Stomach (tissue), 9 donors: ENCODE measurements around the gene CELA3B. TPM values are rescaled to one million over a fixed set of nuclear protein-coding genes. Genes with fewer than 3 reads are reported as not detected.

Source experiments
- DNase-seq, 2 donors: peaks; one replicate each; pipeline versions ENCODE4 v3.0.0 to v3.0.0-alpha.2; 2013 to 2019
- H3K27ac ChIP-seq, 5 donors: fragments of 200-600 bp in 4 of 5; sonication (generic) in 4 of 5; one replicate each; pipeline ENCODE4 v1.5.1; 2013 to 2019; ENCODE audit warnings: mild to moderate bottlenecking in 1 of 5, moderate library complexity in 1 of 5
- H3K27me3 ChIP-seq, 3 donors: fragments of 200-600 bp; sonication (generic); one replicate each; pipeline ENCODE4 v1.5.1; 2017 to 2019; ENCODE audit warnings: mixed run types in 1 of 3
- H3K36me3 ChIP-seq, 4 donors: fragments of 200-600 bp; sonication (generic); 1 replicate in 3 of 4; 2 replicates in 1 of 4; pipeline ENCODE4 v1.5.1; 2016 to 2019
- H3K4me1 ChIP-seq, 4 donors: fragments of 200-600 bp; sonication (generic); one replicate each; pipeline ENCODE4 v1.5.1; 2016 to 2019
- H3K4me3 ChIP-seq, 4 donors: fragments of 200-600 bp; sonication (generic) in 3 of 4; one replicate each; pipeline ENCODE4 v1.5.1; 2016 to 2019; ENCODE audit warnings: mild to moderate bottlenecking in 1 of 4
- H3K9me3 ChIP-seq, 4 donors: fragments of 200-600 bp; sonication (generic); one replicate each; pipeline ENCODE4 v1.5.1; 2016 to 2019
- CTCF ChIP-seq, 7 experiments: fragments of 450-650 bp in 4 of 7; fragments of 200-600 bp in 3 of 7; sonication (generic) in 3 of 7; IDR thresholded peaks; one replicate each; pipeline ENCODE4 v1.5.1; 2016 to 2019; ENCODE audit warnings: antibody characterized with exemption in 7 of 7, control low read depth in 2 of 7, mild to moderate bottlenecking in 1 of 7
- EP300 ChIP-seq: sonication (generic); formaldehyde crosslinking; IDR thresholded peaks from one replicate; pipeline ENCODE4 v1.6.1; 2017; ENCODE audit warnings: antibody characterized with exemption
- POLR2A ChIP-seq, 4 donors: fragments of 450-650 bp; IDR thresholded peaks; one replicate each; pipeline ENCODE4 v1.6.1; 2016; ENCODE audit warnings: antibody characterized with exemption in 4 of 4, control low read depth in 2 of 4, mild to moderate bottlenecking in 1 of 4, moderate library complexity in 1 of 4
- POLR2AphosphoS5 ChIP-seq, 3 donors: sonication (generic); formaldehyde crosslinking; IDR thresholded peaks; one replicate each; pipeline ENCODE4 v1.6.1; 2016; ENCODE audit warnings: antibody characterized with exemption in 3 of 3
- WGBS, 5 donors: extraction: QIAGEN DNeasy Blood & Tissue Kit in 3 of 5; methylation state at CpG; one replicate each; pipeline versions ENCODE4 v1.1.5 to v1.1.7; 2013 to 2018; 5-methylcytosine and 5-hydroxymethylcytosine counted together
- intact Hi-C: fragments of 100-400 bp; cut with DNase I; formaldehyde crosslinking; loops from one replicate; pipeline ENCODE4 v1.15.1; 2023; ENCODE audit warnings: low total_unique reads
- polyA plus RNA-seq, 3 donors: library from polyadenylated mRNA; stranded (reverse); fragments of 200-250 nt; gene quantifications; one replicate each; pipeline ENCODE4 v1.2.3, GENCODE V29; 2013
- total RNA-seq, 5 donors: library from RNA; depleted of rRNA; stranded (reverse); fragments of >200 nt; gene quantifications; one replicate each; pipeline versions ENCODE4 v1.1.0 to v1.2.3, GENCODE V29; 2014 to 2016
- donor health status: healthy with polysubstance abuse.
- donor health status: Bipolar disorder and iron deficiency.
- donor health status: healthy.

CELA3B gene
- total and polyA plus RNA-seq, 8 donors = 6.1 to 84.3 (median 28.2) TPM; not detected in 4

GRCh38 chr1:21938732-21939538 lies 37.9 kb upstream of the CELA3B start:
- TF ChIP-seq POLR2A (IDR thresholded peaks at IDR 0.05) = no peak
- TF ChIP-seq POLR2AphosphoS5 (IDR thresholded peaks at IDR 0.05) = peak in 1 of 3 donors; percentile 27
- no peak for TF ChIP-seq CTCF (IDR thresholded peaks at IDR 0.05)
- TF ChIP-seq EP300 = no peak
- DNase-seq = peak in 1 of 2 donors; percentile 69
- 37 to 51% (median 44%) methylated on average over 11 of the region's 11 CpGs for WGBS, 5 donors
- Histone ChIP-seq H3K4me1 (peaks cover 59 to 93% (median 77%) of the 10 kb centered on the region in 4 donors), H3K36me3 (no peaks in the 10 kb centered on the region), H3K27ac (peak overlapping the region; percentile 55 to 97 (median 85)), H3K9me3 (no peaks in the 10 kb centered on the region), H3K4me3 (no peak overlapping the region), H3K27me3 (no peaks in the 10 kb centered on the region)
- intact Hi-C loops = no loop called here

DNA sequence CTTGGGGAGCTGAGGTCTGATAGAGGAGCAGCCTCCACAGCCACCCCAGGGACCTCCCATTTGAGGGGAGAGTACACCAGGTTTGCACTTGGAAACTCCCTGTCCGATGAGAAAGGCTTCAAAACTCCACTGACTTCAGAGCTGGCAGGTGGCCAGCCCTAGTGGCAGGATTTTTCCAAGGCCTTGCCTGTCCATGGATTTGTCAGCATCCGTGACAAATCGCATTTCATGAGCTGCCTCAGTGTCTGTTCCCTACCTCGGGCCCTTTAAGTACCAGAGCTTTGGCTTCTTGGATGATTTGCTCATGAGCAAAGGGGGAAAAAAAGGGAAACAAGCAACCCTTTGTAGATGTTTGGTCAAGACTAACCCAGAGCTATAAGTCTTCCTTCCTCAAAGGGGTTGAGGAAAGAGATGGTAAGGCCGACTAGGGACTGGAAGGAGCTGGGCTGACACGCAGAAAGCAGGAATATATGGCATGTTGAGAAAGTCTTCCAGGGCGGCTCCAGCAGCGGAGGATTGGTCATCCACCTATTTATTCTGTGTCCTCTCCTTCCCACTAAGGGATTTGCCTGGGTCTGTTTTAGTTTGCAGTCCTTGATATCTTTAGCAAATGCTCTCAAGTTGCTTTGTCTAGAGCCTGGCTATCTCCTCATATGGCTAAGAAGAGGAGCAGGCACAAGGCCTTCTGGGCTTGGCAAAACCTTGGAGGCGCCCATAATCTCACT lies 37.0 kb upstream of the CELA3B start:
- 28 to 37% (median 34%) methylated on average over 9 of the region's 9 CpGs for WGBS, 5 donors
- H3K9me3 ChIP-seq = no peaks in the 10 kb centered on the region
- intact Hi-C loops = no loop called here
- no peak overlapping the region for H3K4me3 ChIP-seq
- peak; percentile 86 to 94 for DNase-seq
- H3K27me3 ChIP-seq = no peaks in the 10 kb centered on the region
- peak overlapping the region; percentile 44 to 97 (median 85) for H3K27ac ChIP-seq
- peaks cover 50 to 88% (median 77%) of the 10 kb centered on the region in 4 donors for H3K4me1 ChIP-seq
- H3K36me3 ChIP-seq = no peaks in the 10 kb centered on the region
- TF ChIP-seq POLR2A (IDR thresholded peaks at IDR 0.05) (no peak), POLR2AphosphoS5 (IDR thresholded peaks at IDR 0.05) (peak; percentile 64 to 80 (median 74)), EP300 (no peak), CTCF (IDR thresholded peaks at IDR 0.05) (peak in 5 of 7 experiments; percentile 33 to 55 (median 50))

DNA sequence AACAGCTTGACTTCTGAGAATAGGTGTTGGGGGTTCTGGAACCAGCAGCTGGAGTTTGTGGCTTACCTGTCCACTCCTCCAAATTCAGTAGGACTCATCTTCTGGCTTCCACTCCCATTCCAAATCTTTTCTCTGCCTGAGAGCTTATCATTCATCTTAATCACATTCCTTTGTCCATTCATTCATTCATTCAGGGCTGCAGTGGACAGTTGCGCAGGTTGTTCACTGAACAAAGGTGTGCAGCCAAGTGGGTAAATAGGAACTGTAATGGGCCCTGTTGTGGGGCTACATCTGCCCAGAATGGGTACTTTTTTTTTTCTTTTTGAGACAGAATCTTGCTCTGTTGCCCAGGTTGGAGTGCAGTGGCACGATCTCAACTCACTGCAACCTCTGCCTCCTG lies 36.3 kb upstream of the CELA3B start:
- H3K4me3 ChIP-seq = no peak overlapping the region
- peaks cover 44 to 85% (median 70%) of the 10 kb centered on the region in 4 donors for H3K4me1 ChIP-seq
- no peaks in the 10 kb centered on the region for H3K9me3 ChIP-seq
- H3K27me3 ChIP-seq = no peaks in the 10 kb centered on the region
- no peak for DNase-seq
- intact Hi-C loops = no loop called here
- TF ChIP-seq EP300 (no peak), POLR2A (IDR thresholded peaks at IDR 0.05) (no peak), POLR2AphosphoS5 (IDR thresholded peaks at IDR 0.05) (no peak), CTCF (IDR thresholded peaks at IDR 0.05) (no peak)
- 92 to 100% (median 100%) methylated on average over 2 of the region's 2 CpGs for WGBS, 5 donors
- H3K27ac ChIP-seq = peak overlapping the region in 4 of 5 donors; percentile 83 to 97 (median 90)
- no peaks in the 10 kb centered on the region for H3K36me3 ChIP-seq

GRCh38 chr1:21941370-21941769 lies 35.5 kb upstream of the CELA3B start:
- WGBS, 5 donors = 80 to 92% (median 84%) methylated on average over 5 of the region's 5 CpGs
- H3K9me3 ChIP-seq = no peaks in the 10 kb centered on the region
- no peaks in the 10 kb centered on the region for H3K27me3 ChIP-seq
- H3K4me3 ChIP-seq = no peak overlapping the region
- DNase-seq = no peak
- no peak for TF ChIP-seq CTCF (IDR thresholded peaks at IDR 0.05)
- TF ChIP-seq POLR2A (IDR thresholded peaks at IDR 0.05) = no peak
- TF ChIP-seq EP300 = no peak
- no peak for TF ChIP-seq POLR2AphosphoS5 (IDR thresholded peaks at IDR 0.05)
- intact Hi-C loops = no loop called here
- no peaks in the 10 kb centered on the region for H3K36me3 ChIP-seq
- peak overlapping the region in 3 of 5 donors; percentile 85 to 97 (median 96) for H3K27ac ChIP-seq
- peaks cover 36 to 77% (median 62%) of the 10 kb centered on the region in 4 donors for H3K4me1 ChIP-seq
